A673 (cell line): Measurements from ENCODE around the gene RFPL1. TPM values are rescaled to one million over a fixed set of nuclear protein-coding genes. Genes with fewer than 3 reads are reported as not detected.
A peak's percentile ranks its signal among the peaks of the same experiment; 100 is the strongest.

Source experiments
- BruUV-seq: library from RNA; stranded (reverse); fragments of 400-500 nt; replicated peaks from 2 replicates; lab custom pipeline; 2021; lab: Mats Ljungman, UMichigan
- CTCF ChIA-PET: fragments of 300-600 bp; sonication (Branson Sonifier 250); formaldehyde crosslinking; loops from one replicate; lab custom pipeline; 2022; ENCODE audit warnings: antibody characterized with exemption; lab: Charles Lee
- POLR2A ChIA-PET: fragments of 300-600 bp; sonication (Branson Sonifier 250); formaldehyde crosslinking; loops from one replicate; lab custom pipeline; 2022; ENCODE audit warnings: antibody characterized with exemption; ENCODE audit not compliant: low non-redundant PET; lab: Charles Lee
- DNase-seq: peaks from one replicate; pipeline ENCODE4 v3.0.0-alpha.2; 2015; ENCODE audit warnings: low spot score
- H3K27ac ChIP-seq: fragments of 200-600 bp; sonication (generic); 2 replicates; pipeline ENCODE4 v1.5.1; 2016; ENCODE audit warnings: mixed run types, low read depth, mild to moderate bottlenecking, mixed read lengths, antibody characterized with exemption, low read length; ENCODE audit not compliant: poor library complexity, severe bottlenecking
- H3K27me3 ChIP-seq: fragments of 200-600 bp; sonication (generic); replicated peaks from 2 replicates; pipeline ENCODE4 v1.6.1; 2017; ENCODE audit warnings: mixed run types, low read depth, mild to moderate bottlenecking, mixed read lengths, antibody characterized with exemption, low read length; ENCODE audit not compliant: insufficient read depth, poor library complexity
- H3K36me3 ChIP-seq: fragments of 200-600 bp; sonication (generic); 2 replicates; pipeline ENCODE4 v1.6.1; 2016; ENCODE audit warnings: mixed run types, mild to moderate bottlenecking, mixed read lengths, antibody characterized with exemption, low read length; ENCODE audit not compliant: insufficient read depth, poor library complexity, severe bottlenecking
- H3K4me1 ChIP-seq: fragments of 200-600 bp; sonication (generic); 2 replicates; pipeline ENCODE4 v1.6.1; 2017; ENCODE audit warnings: mixed run types, mild to moderate bottlenecking, mixed read lengths, antibody characterized with exemption, low read length; ENCODE audit not compliant: insufficient read depth, poor library complexity, severe bottlenecking
- H3K4me3 ChIP-seq: fragments of 200-600 bp; sonication (generic); 2 replicates; pipeline ENCODE4 v1.5.1; 2016; ENCODE audit warnings: low read depth, mixed run types, mild to moderate bottlenecking, mixed read lengths, low read length; ENCODE audit not compliant: poor library complexity, severe bottlenecking
- H3K9me3 ChIP-seq: fragments of 200-600 bp; sonication (generic); 2 replicates; pipeline ENCODE4 v1.6.1; 2016; ENCODE audit warnings: mixed run types, low read depth, mild to moderate bottlenecking, mixed read lengths, antibody characterized with exemption, low read length; ENCODE audit not compliant: poor library complexity, severe bottlenecking
- EZH2 ChIP-seq: fragments of 200-600 bp; sonication (generic); IDR thresholded peaks from 2 replicates; pipeline ENCODE4 v1.6.1; 2017; ENCODE audit warnings: borderline replicate concordance, low read depth, mild to moderate bottlenecking, mixed read lengths, antibody characterized with exemption, low read length; ENCODE audit not compliant: poor library complexity, severe bottlenecking
- intact Hi-C: fragments of 100-400 bp; cut with micrococcal nuclease; formaldehyde crosslinking; loops from one replicate; pipeline ENCODE4 v1.10.0; 2022; ENCODE audit not compliant: unreplicated experiment
- total RNA-seq: library from RNA; stranded (reverse); gene quantifications from 2 replicates; pipeline ENCODE4 v1.2.3, GENCODE V29; 2021
- TF ChIP-seq, protein P1 (sequence below): fragments of 300-800, 200-600 bp; sonication (generic); conservative IDR thresholded peaks from 2 replicates; pipeline ENCODE4 v1.5.1; 2017; ENCODE audit warnings: low read depth, mild to moderate bottlenecking, antibody characterized with exemption, low read length, moderate library complexity, mixed read lengths

RFPL1 gene
- total RNA-seq, 1 experiment from 2014 or later, result not detected

DNA sequence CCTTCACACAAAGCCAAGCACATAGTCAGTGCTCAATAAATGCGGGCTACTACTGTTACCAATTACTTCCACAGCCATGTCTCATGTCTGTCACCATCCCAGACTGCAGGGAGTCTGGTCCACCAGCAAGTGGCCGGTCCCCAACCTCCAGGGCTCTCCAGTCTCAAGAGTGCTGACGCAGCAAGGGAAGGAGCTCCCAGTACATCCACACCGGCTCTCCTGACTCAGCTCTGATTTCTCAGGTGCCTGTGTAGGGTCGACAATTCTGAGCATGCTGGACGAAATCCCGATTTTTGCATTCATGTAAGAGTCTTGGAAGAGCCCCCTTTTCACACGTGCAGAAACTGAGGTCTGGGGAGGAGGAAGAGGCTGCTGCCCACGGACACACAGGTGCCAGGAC lies 31.4 kb downstream of the RFPL1 start:
- DNase-seq, result no peak
- no peaks in the 10 kb centered on the region for H3K27me3 ChIP-seq
- CTCF ChIA-PET, result no interaction called here
- no peak overlapping the region for H3K4me3 ChIP-seq
- H3K9me3 ChIP-seq, result no peaks in the 10 kb centered on the region
- no peaks in the 10 kb centered on the region for H3K4me1 ChIP-seq
- POLR2A ChIA-PET, result no interaction called here
- H3K27ac ChIP-seq, result no peak overlapping the region
- TF ChIP-seq, protein P1, sequence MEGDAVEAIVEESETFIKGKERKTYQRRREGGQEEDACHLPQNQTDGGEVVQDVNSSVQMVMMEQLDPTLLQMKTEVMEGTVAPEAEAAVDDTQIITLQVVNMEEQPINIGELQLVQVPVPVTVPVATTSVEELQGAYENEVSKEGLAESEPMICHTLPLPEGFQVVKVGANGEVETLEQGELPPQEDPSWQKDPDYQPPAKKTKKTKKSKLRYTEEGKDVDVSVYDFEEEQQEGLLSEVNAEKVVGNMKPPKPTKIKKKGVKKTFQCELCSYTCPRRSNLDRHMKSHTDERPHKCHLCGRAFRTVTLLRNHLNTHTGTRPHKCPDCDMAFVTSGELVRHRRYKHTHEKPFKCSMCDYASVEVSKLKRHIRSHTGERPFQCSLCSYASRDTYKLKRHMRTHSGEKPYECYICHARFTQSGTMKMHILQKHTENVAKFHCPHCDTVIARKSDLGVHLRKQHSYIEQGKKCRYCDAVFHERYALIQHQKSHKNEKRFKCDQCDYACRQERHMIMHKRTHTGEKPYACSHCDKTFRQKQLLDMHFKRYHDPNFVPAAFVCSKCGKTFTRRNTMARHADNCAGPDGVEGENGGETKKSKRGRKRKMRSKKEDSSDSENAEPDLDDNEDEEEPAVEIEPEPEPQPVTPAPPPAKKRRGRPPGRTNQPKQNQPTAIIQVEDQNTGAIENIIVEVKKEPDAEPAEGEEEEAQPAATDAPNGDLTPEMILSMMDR, result no peak
- no peak for TF ChIP-seq EZH2
- no TSS peak for BruUV-seq
- H3K36me3 ChIP-seq, result no peaks in the 10 kb centered on the region
- intact Hi-C loops, result no loop called here

DNA sequence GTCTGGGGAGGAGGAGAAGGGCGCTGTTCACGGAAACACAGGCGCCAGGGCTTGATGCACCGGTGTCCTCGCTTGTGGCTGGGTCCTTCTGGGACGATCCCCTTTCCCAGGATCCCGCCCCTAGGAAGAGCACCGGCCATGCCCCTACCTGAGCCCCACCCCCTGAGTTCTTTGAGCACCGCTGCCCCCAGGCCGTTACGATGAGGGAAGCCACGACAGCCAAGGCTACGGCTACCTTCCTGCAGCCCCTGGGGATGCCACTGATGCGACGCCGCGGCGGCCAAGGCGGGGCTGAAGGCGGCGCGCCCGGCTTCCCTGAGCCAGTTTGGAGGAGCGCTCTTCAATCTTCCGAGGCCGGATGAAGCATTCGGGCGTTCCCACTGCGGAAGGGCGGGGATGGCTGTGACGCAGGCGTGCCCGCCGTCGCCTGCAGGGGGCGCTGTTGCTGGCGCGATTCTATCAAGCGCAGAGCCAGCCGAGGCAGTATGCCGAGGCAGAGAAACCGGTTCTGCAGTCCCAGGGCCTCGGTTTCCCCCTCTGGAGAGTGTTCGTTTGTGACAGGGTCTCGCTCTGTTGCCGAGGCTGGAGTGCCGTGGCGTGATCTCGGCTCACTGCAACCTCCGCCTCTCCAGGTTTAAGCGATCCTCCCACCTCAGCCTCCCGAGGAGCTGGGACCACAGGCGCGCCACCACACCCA lies 31.9 kb downstream of the RFPL1 start:
- Histone ChIP-seq H3K27ac (no peak overlapping the region), H3K4me1 (no peaks in the 10 kb centered on the region), H3K27me3 (no peaks in the 10 kb centered on the region), H3K36me3 (no peaks in the 10 kb centered on the region), H3K4me3 (no peak overlapping the region), H3K9me3 (no peaks in the 10 kb centered on the region)
- ChIA-PET POLR2A (no interaction called here), CTCF (no interaction called here)
- TF ChIP-seq, protein P1, result peak; percentile 92
- no peak for TF ChIP-seq EZH2
- intact Hi-C loops, result no loop called here
- no TSS peak for BruUV-seq
- peak; percentile 65 for DNase-seq

GRCh38 chr22:29473001-29473400 lies 34.6 kb downstream of the RFPL1 start:
- ChIA-PET CTCF (no interaction called here), POLR2A (no interaction called here)
- H3K36me3 ChIP-seq, result no peaks in the 10 kb centered on the region
- H3K27me3 ChIP-seq, result no peaks in the 10 kb centered on the region
- intact Hi-C loops, result no loop called here
- no peak overlapping the region for H3K4me3 ChIP-seq
- DNase-seq, result no peak
- no peak for TF ChIP-seq EZH2
- TF ChIP-seq, protein P1, result no peak
- no peak overlapping the region for H3K27ac ChIP-seq
- no peaks in the 10 kb centered on the region for H3K9me3 ChIP-seq
- no TSS peak for BruUV-seq
- H3K4me1 ChIP-seq, result peaks cover 5% of the 10 kb centered on the region
